T-helper 2 cell treated with Interferon-gamma antibody and Interleukin-4, amounts not matched to agents 5 μg/mL and 100 μg/mL, for 36 hours (primary cell): ENCODE results near the gene SRGAP1.
"Not testable (repeated sequence)": the region's sequence is repeated elsewhere in the genome, so short reads cannot be mapped to it uniquely, and the experiment has no call there.

Experiments used
- DNase-seq: peaks from one replicate; pipeline ENCODE4 v3.0.0; 2021; ENCODE audit warnings: low spot score
- H3K27ac Mint-ChIP-seq: one replicate; pipeline ENCODE4 v1.8.0; 2021; ENCODE audit warnings: mild to moderate bottlenecking, mixed read lengths
- H3K27me3 Mint-ChIP-seq: one replicate; pipeline ENCODE4 v1.8.0; 2021; ENCODE audit warnings: low read depth, mixed read lengths
- H3K36me3 Mint-ChIP-seq: one replicate; pipeline ENCODE4 v1.8.0; 2021; ENCODE audit warnings: low read depth, mixed read lengths
- H3K4me1 Mint-ChIP-seq: one replicate; pipeline ENCODE4 v1.8.0; 2021; ENCODE audit warnings: low read depth, mixed read lengths
- H3K4me3 Mint-ChIP-seq: one replicate; pipeline ENCODE4 v1.8.0; 2022; ENCODE audit warnings: mild to moderate bottlenecking, moderate library complexity, mixed read lengths
- H3K9me3 Mint-ChIP-seq: one replicate; pipeline ENCODE4 v1.8.0; 2021; ENCODE audit warnings: mixed read lengths

Gene SRGAP1

DNA sequence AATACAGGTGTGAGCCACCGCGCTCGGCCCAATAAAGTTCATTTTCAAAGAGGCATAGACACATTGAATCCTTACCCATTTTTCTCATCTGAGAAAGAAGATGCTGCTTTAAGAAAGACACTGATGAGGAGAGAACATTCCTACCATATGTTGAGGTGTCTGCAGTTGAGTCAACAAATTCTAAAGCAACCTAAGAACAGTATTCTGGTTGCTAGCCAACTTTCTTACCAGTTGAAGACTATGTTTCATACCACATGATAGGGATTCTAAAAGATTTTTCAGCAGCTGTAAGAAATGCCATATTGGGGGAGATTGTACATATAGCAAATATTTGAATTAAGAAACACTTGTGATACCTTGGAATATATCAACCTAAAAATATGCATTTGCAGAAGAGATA lies 160.1 kb downstream of the SRGAP1 start:
- Mint-ChIP-seq H3K4me3 (no peak overlapping the region), H3K27ac (no peak overlapping the region), H3K9me3 (no peaks in the 10 kb centered on the region), H3K36me3 (no peaks in the 10 kb centered on the region), H3K27me3 (no peaks in the 10 kb centered on the region), H3K4me1 (no peaks in the 10 kb centered on the region)
- no peak for DNase-seq

GRCh38 chr12:64006211-64006825 lies 161.8 kb downstream of the SRGAP1 start:
- H3K27me3 Mint-ChIP-seq: no peaks in the 10 kb centered on the region
- no peak overlapping the region for H3K27ac Mint-ChIP-seq
- no peak for DNase-seq
- H3K9me3 Mint-ChIP-seq: no peaks in the 10 kb centered on the region
- no peak overlapping the region for H3K4me3 Mint-ChIP-seq
- no peaks in the 10 kb centered on the region for H3K4me1 Mint-ChIP-seq
- H3K36me3 Mint-ChIP-seq: no peaks in the 10 kb centered on the region

DNA sequence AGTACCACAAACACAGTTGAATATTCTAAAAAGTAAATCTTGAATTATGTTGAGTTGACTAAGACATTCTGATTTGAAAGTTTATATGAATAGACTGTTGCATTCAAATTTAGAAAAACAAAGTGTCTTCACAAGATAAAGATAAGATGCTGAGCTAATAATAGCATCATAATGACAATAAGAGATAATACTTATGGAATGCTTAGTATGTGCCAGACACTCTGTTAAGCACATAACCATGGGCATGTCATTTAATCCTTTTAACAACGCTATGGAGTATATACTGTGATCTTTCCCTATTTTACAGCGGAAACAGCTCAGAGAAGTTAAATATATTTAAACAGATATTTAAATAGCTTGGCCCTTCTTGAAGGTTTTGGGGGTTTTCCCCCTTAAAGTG lies 163.4 kb downstream of the SRGAP1 start:
- no peak for DNase-seq
- Mint-ChIP-seq H3K27ac (no peak overlapping the region), H3K27me3 (no peaks in the 10 kb centered on the region)

GRCh38 chr12:64008596-64008995 lies 164.1 kb downstream of the SRGAP1 start:
- Mint-ChIP-seq H3K27me3 (no peaks in the 10 kb centered on the region), H3K27ac (no peak overlapping the region), H3K9me3 (no peaks in the 10 kb centered on the region), H3K36me3 (no peaks in the 10 kb centered on the region), H3K4me3 (no peak overlapping the region), H3K4me1 (no peaks in the 10 kb centered on the region)
- DNase-seq: no peak

More for the DNA sequence above, 163.4 kb downstream of the SRGAP1 start:
- no peak overlapping the region for H3K4me3 Mint-ChIP-seq
- H3K9me3 Mint-ChIP-seq: no peaks in the 10 kb centered on the region
- no peaks in the 10 kb centered on the region for H3K36me3 Mint-ChIP-seq
- no peaks in the 10 kb centered on the region for H3K4me1 Mint-ChIP-seq

DNA sequence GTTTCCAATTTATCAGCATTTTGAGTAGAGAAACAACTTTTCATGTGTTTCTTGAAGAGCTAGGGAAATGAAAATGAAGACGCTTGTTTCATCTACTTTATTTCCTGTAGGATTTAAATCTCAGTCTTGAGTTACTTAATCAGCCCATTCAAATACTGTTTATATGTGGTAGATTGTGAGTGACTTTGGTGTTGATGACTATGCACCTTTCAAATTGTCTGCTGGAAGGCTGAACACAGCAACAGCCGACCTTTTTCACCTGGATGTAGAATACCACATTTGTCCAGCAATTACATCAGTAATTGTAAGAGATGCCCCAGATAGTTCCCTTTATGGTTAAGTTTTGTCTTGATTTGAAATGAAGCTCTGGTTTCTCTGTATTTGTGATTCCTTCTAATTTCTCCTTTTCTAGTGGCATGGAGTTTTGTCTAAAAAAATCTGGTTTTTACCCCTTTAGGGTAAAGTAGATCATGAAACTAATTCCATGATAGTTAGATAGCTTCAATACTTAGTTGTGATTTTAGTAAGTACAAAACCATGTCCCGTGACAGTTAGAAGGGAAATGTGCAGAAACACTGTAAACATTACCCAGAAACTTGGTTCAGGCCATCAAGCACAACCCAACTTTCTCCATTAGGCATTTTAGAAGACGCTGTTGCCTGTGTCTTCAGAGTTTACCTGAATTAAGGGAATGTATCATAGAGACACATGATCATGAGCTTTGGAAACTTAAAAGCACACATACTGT lies 165.0 kb downstream of the SRGAP1 start:
- no peaks in the 10 kb centered on the region for H3K9me3 Mint-ChIP-seq
- no peaks in the 10 kb centered on the region for H3K27me3 Mint-ChIP-seq
- H3K4me1 Mint-ChIP-seq: no peaks in the 10 kb centered on the region
- H3K27ac Mint-ChIP-seq: no peak overlapping the region
- no peaks in the 10 kb centered on the region for H3K36me3 Mint-ChIP-seq
- no peak for DNase-seq
- no peak overlapping the region for H3K4me3 Mint-ChIP-seq

GRCh38 chr12:64010069-64010686 lies 165.7 kb downstream of the SRGAP1 start:
- Mint-ChIP-seq H3K4me3 (no peak overlapping the region), H3K4me1 (no peaks in the 10 kb centered on the region), H3K27ac (no peak overlapping the region), H3K9me3 (no peaks in the 10 kb centered on the region), H3K27me3 (no peaks in the 10 kb centered on the region), H3K36me3 (no peaks in the 10 kb centered on the region)
- no peak for DNase-seq

DNA sequence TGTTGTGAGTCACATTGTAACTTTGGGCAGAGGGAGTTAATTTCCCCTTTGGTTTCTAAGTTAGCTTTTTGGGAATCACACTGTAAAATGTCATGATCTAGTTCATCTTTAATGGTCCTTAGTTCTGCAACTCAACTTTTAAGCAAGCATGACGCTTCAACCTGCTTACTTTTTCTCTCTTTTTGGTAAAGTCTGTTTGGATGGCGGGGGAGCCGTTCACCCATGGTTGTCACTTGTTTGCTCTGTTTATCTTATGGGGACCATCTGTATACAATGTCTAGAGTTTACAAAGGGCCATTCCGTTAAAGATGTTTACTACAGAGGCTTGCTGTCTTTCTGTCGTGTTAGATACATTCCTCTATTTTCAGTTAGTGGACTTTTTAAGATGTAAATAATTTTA lies 172.0 kb downstream of the SRGAP1 start:
- no peak for DNase-seq
- Mint-ChIP-seq H3K4me3 (no peak overlapping the region), H3K36me3 (no peaks in the 10 kb centered on the region), H3K27me3 (no peaks in the 10 kb centered on the region), H3K9me3 (no peaks in the 10 kb centered on the region), H3K27ac (no peak overlapping the region), H3K4me1 (no peaks in the 10 kb centered on the region)

DNA sequence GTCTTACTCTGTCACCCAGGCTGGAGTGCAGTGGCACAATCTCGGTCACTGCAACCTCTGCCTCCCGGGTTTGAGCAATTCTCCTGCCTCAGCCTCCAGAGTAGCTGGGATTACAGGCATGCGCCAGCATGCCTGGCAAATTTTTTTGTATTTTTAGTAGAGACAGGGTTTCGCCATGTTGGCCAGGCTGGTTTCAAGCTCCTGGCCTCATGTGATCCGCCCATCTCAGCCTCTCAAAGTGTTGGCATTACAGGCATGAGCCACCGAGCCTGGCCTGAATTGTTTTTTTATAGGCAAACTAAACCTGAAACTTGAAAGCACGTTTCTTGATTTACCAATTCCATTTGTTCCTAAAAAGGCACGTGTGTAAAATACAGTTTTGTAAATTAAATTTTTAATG lies 173.6 kb downstream of the SRGAP1 start:
- H3K36me3 Mint-ChIP-seq, H3K4me3 Mint-ChIP-seq, H3K9me3 Mint-ChIP-seq, DNase-seq, H3K4me1 Mint-ChIP-seq, H3K27ac Mint-ChIP-seq, H3K27me3 Mint-ChIP-seq: not testable (repeated sequence)

DNA sequence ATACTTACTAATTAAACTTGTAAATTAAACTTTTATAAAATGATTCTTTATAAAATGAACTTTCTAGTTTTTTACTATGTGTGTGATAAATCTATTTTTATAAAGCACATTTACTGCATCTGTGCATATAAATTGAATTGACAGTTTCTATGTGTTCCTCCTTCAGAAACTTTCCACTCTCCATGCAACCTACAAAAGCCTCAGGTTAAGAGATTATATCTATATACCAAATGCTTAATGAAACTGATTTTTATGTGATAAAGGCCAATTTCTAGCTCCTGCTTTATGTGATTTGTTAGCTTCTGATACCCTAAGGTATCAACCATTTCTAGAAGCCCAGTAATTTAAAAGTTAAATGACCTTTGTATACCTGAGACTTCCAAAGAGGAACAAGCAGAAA lies 174.0 kb downstream of the SRGAP1 start:
- no peaks in the 10 kb centered on the region for H3K9me3 Mint-ChIP-seq
- no peak for DNase-seq
- H3K4me3 Mint-ChIP-seq: no peak overlapping the region
- no peaks in the 10 kb centered on the region for H3K36me3 Mint-ChIP-seq
- H3K4me1 Mint-ChIP-seq: no peaks in the 10 kb centered on the region
- no peaks in the 10 kb centered on the region for H3K27me3 Mint-ChIP-seq
- no peak overlapping the region for H3K27ac Mint-ChIP-seq

DNA sequence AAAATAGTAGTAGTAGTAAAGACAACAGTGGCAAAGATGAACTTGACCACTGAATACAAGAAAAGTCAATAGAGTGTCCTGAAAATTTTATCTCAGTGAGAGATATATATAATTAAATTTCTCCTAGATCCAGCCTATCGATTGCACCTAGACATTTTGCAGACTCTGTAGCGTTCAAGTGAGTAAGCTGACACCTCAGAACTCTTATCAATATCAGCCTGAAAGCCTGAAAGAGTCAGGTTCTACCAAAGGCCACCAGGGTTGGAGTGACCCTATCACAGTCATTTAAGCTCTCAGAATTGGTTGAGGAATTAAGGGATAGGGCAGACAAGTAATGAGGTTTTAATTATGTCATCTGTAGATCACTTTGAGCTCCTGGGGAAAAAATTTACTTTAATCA lies 174.6 kb downstream of the SRGAP1 start:
- Mint-ChIP-seq H3K36me3 (no peaks in the 10 kb centered on the region), H3K4me1 (no peaks in the 10 kb centered on the region)
- DNase-seq: no peak

GRCh38 chr12:64019654-64020053 lies 175.2 kb downstream of the SRGAP1 start:
- H3K4me1 Mint-ChIP-seq: no peaks in the 10 kb centered on the region
- H3K36me3 Mint-ChIP-seq: no peaks in the 10 kb centered on the region
- no peaks in the 10 kb centered on the region for H3K27me3 Mint-ChIP-seq
- H3K4me3 Mint-ChIP-seq: no peak overlapping the region
- DNase-seq: no peak
- no peak overlapping the region for H3K27ac Mint-ChIP-seq
- no peaks in the 10 kb centered on the region for H3K9me3 Mint-ChIP-seq

More for the DNA sequence above, 174.6 kb downstream of the SRGAP1 start:
- Mint-ChIP-seq H3K27ac (no peak overlapping the region), H3K27me3 (no peaks in the 10 kb centered on the region), H3K9me3 (no peaks in the 10 kb centered on the region), H3K4me3 (no peak overlapping the region)

- Mint-ChIP-seq H3K27me3 (no peaks in the 10 kb centered on the region), H3K9me3 (no peaks in the 10 kb centered on the region), H3K4me1 (no peaks in the 10 kb centered on the region), H3K4me3 (no peak overlapping the region), H3K27ac (no peak overlapping the region), H3K36me3 (no peaks in the 10 kb centered on the region)
- DNase-seq: no peak
These were observed 180.9 kb downstream of the SRGAP1 start for GRCh38 chr12:64025174-64025958.

GRCh38 chr12:64027311-64027710 lies 182.8 kb downstream of the SRGAP1 start:
- H3K4me3 Mint-ChIP-seq: no peak overlapping the region
- H3K27me3 Mint-ChIP-seq: no peaks in the 10 kb centered on the region
- H3K9me3 Mint-ChIP-seq: no peaks in the 10 kb centered on the region
- DNase-seq: no peak
- no peaks in the 10 kb centered on the region for H3K4me1 Mint-ChIP-seq
- no peaks in the 10 kb centered on the region for H3K36me3 Mint-ChIP-seq
- H3K27ac Mint-ChIP-seq: no peak overlapping the region

GRCh38 chr12:64028541-64028940 lies 184.0 kb downstream of the SRGAP1 start:
- Mint-ChIP-seq H3K4me1 (no peaks in the 10 kb centered on the region), H3K27me3 (no peaks in the 10 kb centered on the region), H3K9me3 (no peaks in the 10 kb centered on the region), H3K27ac (no peak overlapping the region), H3K4me3 (no peak overlapping the region), H3K36me3 (no peaks in the 10 kb centered on the region)
- DNase-seq: no peak
